Neural progenitor cell (in vitro differentiated cells): ENCODE results near the gene PTCH1. TPM values are rescaled to one million over a fixed set of nuclear protein-coding genes. Genes with fewer than 3 reads are reported as not detected.
A peak's percentile ranks its signal among the peaks of the same experiment; 100 is the strongest.

Experiments used
- DNase-seq: peaks from one replicate; pipeline ENCODE4 v3.0.0-alpha.2; 2016; ENCODE audit warnings: low spot score
- H2AFZ ChIP-seq: fragments of 200-600 bp; sonication (generic); replicated peaks from 2 replicates; pipeline ENCODE4 v1.6.1; 2016; ENCODE audit warnings: antibody characterized with exemption
- H3F3A ChIP-seq: fragments of 200-600 bp; sonication (generic); 2 replicates; pipeline ENCODE4 v1.6.1; 2016; ENCODE audit warnings: antibody characterized with exemption, low read depth
- H3K27ac ChIP-seq: fragments of 200-600 bp; sonication (generic); 2 replicates; pipeline ENCODE4 v1.5.1; 2016; ENCODE audit warnings: mild to moderate bottlenecking
- H3K27me3 ChIP-seq: fragments of 200-600 bp; sonication (generic); 2 replicates; pipeline ENCODE4 v1.6.1; 2016; ENCODE audit warnings: mild to moderate bottlenecking, moderate library complexity
- H3K36me3 ChIP-seq: fragments of 200-600 bp; sonication (generic); 2 replicates; pipeline ENCODE4 v1.5.1; 2016
- H3K4me1 ChIP-seq: fragments of 200-600 bp; sonication (generic); 2 replicates; pipeline ENCODE4 v1.6.1; 2016; ENCODE audit warnings: mixed run types
- H3K4me2 ChIP-seq: fragments of 200-600 bp; sonication (generic); 2 replicates; pipeline ENCODE4 v1.6.1; 2016
- H3K4me3 ChIP-seq: fragments of 200-600 bp; sonication (generic); 2 replicates; pipeline ENCODE4 v1.5.1; 2016
- H3K79me2 ChIP-seq: fragments of 200-600 bp; sonication (generic); 2 replicates; pipeline ENCODE4 v1.6.1; 2016; ENCODE audit warnings: low read depth
- H3K9ac ChIP-seq: fragments of 200-600 bp; sonication (generic); 2 replicates; pipeline ENCODE4 v1.6.1; 2016
- H3K9me3 ChIP-seq: fragments of 200-600 bp; sonication (generic); 2 replicates; pipeline ENCODE4 v1.5.1; 2016; ENCODE audit warnings: low read depth
- H4K20me1 ChIP-seq: fragments of 200-600 bp; sonication (generic); 2 replicates; pipeline ENCODE4 v1.6.1; 2016; ENCODE audit warnings: low read depth
- H3K27ac Mint-ChIP-seq: 3 replicates; pipeline ENCODE4 v1.8.0; 2021; ENCODE audit warnings: mixed read lengths
- H3K27me3 Mint-ChIP-seq: 2 replicates; pipeline ENCODE4 v1.8.0; 2022; ENCODE audit warnings: low read depth, mild to moderate bottlenecking, inconsistent platforms, moderate library complexity, mixed read lengths; ENCODE audit not compliant: insufficient read depth
- H3K36me3 Mint-ChIP-seq: 3 replicates; pipeline ENCODE4 v1.8.0; 2021; ENCODE audit warnings: mixed read lengths
- H3K4me1 Mint-ChIP-seq: 3 replicates; pipeline ENCODE4 v1.8.0; 2021; ENCODE audit warnings: mixed read lengths
- H3K4me3 Mint-ChIP-seq: 3 replicates; pipeline ENCODE4 v1.8.0; 2021; ENCODE audit warnings: mild to moderate bottlenecking, moderate library complexity, mixed read lengths
- H3K9me3 Mint-ChIP-seq: 3 replicates; pipeline ENCODE4 v1.8.0; 2020; ENCODE audit warnings: mixed read lengths
- CTCF ChIP-seq: fragments of 200-600 bp; sonication (generic); IDR thresholded peaks from 2 replicates; pipeline ENCODE4 v1.5.1; 2017; ENCODE audit warnings: antibody characterized with exemption, mild to moderate bottlenecking
- EZH2 ChIP-seq: fragments of 200-600 bp; sonication (generic); IDR thresholded peaks from 2 replicates; pipeline ENCODE4 v1.6.1; 2017; ENCODE audit warnings: antibody characterized with exemption, mild to moderate bottlenecking, moderate library complexity
- EZH2phosphoT487 ChIP-seq: fragments of 200-600 bp; sonication (generic); IDR thresholded peaks from 2 replicates; pipeline ENCODE4 v1.6.1; 2017; ENCODE audit warnings: antibody characterized with exemption
- total RNA-seq: library from RNA; depleted of rRNA; stranded (reverse); fragments of >200 nt; gene quantifications from 2 replicates; pipeline ENCODE4 v1.2.3, GENCODE V29; 2015; ENCODE audit warnings: low replicate concordance

PTCH1 gene
- total RNA-seq, 1 donor from 2014 or later, result 23.0 TPM

- peak overlapping the region; percentile 93 for H3K4me3 ChIP-seq
- no peak overlapping the region for H2AFZ ChIP-seq
- H3K9me3 ChIP-seq, result no peaks in the 10 kb centered on the region
- Mint-ChIP-seq H3K9me3 (no peaks in the 10 kb centered on the region), H3K27ac (peak overlapping the region; percentile 93), H3K4me1 (peaks cover 29% of the 10 kb centered on the region), H3K36me3 (peaks cover 11% of the 10 kb centered on the region), H3K27me3 (peaks cover 3% of the 10 kb centered on the region), H3K4me3 (peak overlapping the region; percentile 99)
- H3K27me3 ChIP-seq, result no peaks in the 10 kb centered on the region
- H3K9ac ChIP-seq, result peak overlapping the region; percentile 69
- H3F3A ChIP-seq, result peaks cover 56% of the 10 kb centered on the region
- peak overlapping the region; percentile 89 for H3K4me2 ChIP-seq
- H4K20me1 ChIP-seq, result peaks cover 49% of the 10 kb centered on the region
- H3K27ac ChIP-seq, result peak overlapping the region; percentile 91
- H3K4me1 ChIP-seq, result peaks cover 8% of the 10 kb centered on the region
- peak; percentile 68 for DNase-seq
- H3K36me3 ChIP-seq, result no peaks in the 10 kb centered on the region
- peaks cover 75% of the 10 kb centered on the region for H3K79me2 ChIP-seq
- peak; percentile 43 for TF ChIP-seq EZH2
- TF ChIP-seq CTCF, result no peak
- TF ChIP-seq EZH2phosphoT487, result no peak
Observed at GRCh38 chr9:95506678-95507463, 9.9 kb downstream of the PTCH1 start.

- DNase-seq, result no peak
- Histone ChIP-seq H3K4me3 (peak overlapping the region; percentile 93), H3K4me1 (peaks cover 9% of the 10 kb centered on the region), H4K20me1 (peaks cover 54% of the 10 kb centered on the region), H3K9ac (peak overlapping the region; percentile 69), H3K36me3 (no peaks in the 10 kb centered on the region), H3K4me2 (peak overlapping the region; percentile 89), H3K27me3 (no peaks in the 10 kb centered on the region), H3K79me2 (peaks cover 76% of the 10 kb centered on the region), H3F3A (peaks cover 50% of the 10 kb centered on the region), H2AFZ (no peak overlapping the region), H3K9me3 (no peaks in the 10 kb centered on the region), H3K27ac (peak overlapping the region; percentile 91)
- Mint-ChIP-seq H3K27ac (peak overlapping the region; percentile 89), H3K4me1 (peaks cover 31% of the 10 kb centered on the region), H3K4me3 (peak overlapping the region; percentile 99), H3K36me3 (peaks cover 14% of the 10 kb centered on the region), H3K9me3 (no peaks in the 10 kb centered on the region), H3K27me3 (peaks cover 3% of the 10 kb centered on the region)
- no peak for TF ChIP-seq EZH2
- no peak for TF ChIP-seq EZH2phosphoT487
Observed at GRCh38 chr9:95506428-95506677, 10.4 kb downstream of the PTCH1 start.

- H3K9me3 ChIP-seq, result no peaks in the 10 kb centered on the region
- no peaks in the 10 kb centered on the region for H3K36me3 ChIP-seq
- Mint-ChIP-seq H3K4me3 (peak overlapping the region; percentile 99), H3K4me1 (peaks cover 35% of the 10 kb centered on the region), H3K9me3 (no peaks in the 10 kb centered on the region), H3K27me3 (peaks cover 3% of the 10 kb centered on the region), H3K27ac (peak overlapping the region; percentile 89), H3K36me3 (peaks cover 18% of the 10 kb centered on the region)
- H3K9ac ChIP-seq, result peak overlapping the region; percentile 69
- no peaks in the 10 kb centered on the region for H3K27me3 ChIP-seq
- H3K4me1 ChIP-seq, result peaks cover 13% of the 10 kb centered on the region
- H3F3A ChIP-seq, result peaks cover 47% of the 10 kb centered on the region
- H3K27ac ChIP-seq, result peak overlapping the region; percentile 91
- no peak overlapping the region for H2AFZ ChIP-seq
- peaks cover 81% of the 10 kb centered on the region for H3K79me2 ChIP-seq
- peak overlapping the region; percentile 93 for H3K4me3 ChIP-seq
- DNase-seq, result peak; percentile 93
- H4K20me1 ChIP-seq, result peaks cover 59% of the 10 kb centered on the region
- TF ChIP-seq EZH2phosphoT487, result no peak
- TF ChIP-seq EZH2, result no peak
- H3K4me2 ChIP-seq, result peak overlapping the region; percentile 89
Observed at GRCh38 chr9:95505717-95506427, 10.9 kb downstream of the PTCH1 start.

GRCh38 chr9:95505072-95505716 is 11.6 kb downstream of the PTCH1 start:
- peaks cover 3% of the 10 kb centered on the region for H3K27me3 Mint-ChIP-seq
- Histone ChIP-seq H4K20me1 (peaks cover 66% of the 10 kb centered on the region), H3K27me3 (no peaks in the 10 kb centered on the region), H3K9me3 (no peaks in the 10 kb centered on the region), H2AFZ (no peak overlapping the region), H3K4me1 (peaks cover 17% of the 10 kb centered on the region), H3K4me3 (peak overlapping the region; percentile 93), H3K9ac (no peak overlapping the region), H3K79me2 (peaks cover 86% of the 10 kb centered on the region), H3K4me2 (peak overlapping the region; percentile 89), H3F3A (peaks cover 43% of the 10 kb centered on the region), H3K36me3 (no peaks in the 10 kb centered on the region), H3K27ac (no peak overlapping the region)
- peak; percentile 39 for DNase-seq
- no peaks in the 10 kb centered on the region for H3K9me3 Mint-ChIP-seq
- H3K36me3 Mint-ChIP-seq, result peaks cover 18% of the 10 kb centered on the region
- TF ChIP-seq EZH2phosphoT487 (no peak), EZH2 (no peak)
- peaks cover 39% of the 10 kb centered on the region for H3K4me1 Mint-ChIP-seq
- peak overlapping the region; percentile 89 for H3K4me3 Mint-ChIP-seq
- H3K27ac Mint-ChIP-seq, result peak overlapping the region; percentile 27
